ENCODE results near the gene SARDH.

SARDH gene, protein sequence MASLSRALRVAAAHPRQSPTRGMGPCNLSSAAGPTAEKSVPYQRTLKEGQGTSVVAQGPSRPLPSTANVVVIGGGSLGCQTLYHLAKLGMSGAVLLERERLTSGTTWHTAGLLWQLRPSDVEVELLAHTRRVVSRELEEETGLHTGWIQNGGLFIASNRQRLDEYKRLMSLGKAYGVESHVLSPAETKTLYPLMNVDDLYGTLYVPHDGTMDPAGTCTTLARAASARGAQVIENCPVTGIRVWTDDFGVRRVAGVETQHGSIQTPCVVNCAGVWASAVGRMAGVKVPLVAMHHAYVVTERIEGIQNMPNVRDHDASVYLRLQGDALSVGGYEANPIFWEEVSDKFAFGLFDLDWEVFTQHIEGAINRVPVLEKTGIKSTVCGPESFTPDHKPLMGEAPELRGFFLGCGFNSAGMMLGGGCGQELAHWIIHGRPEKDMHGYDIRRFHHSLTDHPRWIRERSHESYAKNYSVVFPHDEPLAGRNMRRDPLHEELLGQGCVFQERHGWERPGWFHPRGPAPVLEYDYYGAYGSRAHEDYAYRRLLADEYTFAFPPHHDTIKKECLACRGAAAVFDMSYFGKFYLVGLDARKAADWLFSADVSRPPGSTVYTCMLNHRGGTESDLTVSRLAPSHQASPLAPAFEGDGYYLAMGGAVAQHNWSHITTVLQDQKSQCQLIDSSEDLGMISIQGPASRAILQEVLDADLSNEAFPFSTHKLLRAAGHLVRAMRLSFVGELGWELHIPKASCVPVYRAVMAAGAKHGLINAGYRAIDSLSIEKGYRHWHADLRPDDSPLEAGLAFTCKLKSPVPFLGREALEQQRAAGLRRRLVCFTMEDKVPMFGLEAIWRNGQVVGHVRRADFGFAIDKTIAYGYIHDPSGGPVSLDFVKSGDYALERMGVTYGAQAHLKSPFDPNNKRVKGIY

DNA sequence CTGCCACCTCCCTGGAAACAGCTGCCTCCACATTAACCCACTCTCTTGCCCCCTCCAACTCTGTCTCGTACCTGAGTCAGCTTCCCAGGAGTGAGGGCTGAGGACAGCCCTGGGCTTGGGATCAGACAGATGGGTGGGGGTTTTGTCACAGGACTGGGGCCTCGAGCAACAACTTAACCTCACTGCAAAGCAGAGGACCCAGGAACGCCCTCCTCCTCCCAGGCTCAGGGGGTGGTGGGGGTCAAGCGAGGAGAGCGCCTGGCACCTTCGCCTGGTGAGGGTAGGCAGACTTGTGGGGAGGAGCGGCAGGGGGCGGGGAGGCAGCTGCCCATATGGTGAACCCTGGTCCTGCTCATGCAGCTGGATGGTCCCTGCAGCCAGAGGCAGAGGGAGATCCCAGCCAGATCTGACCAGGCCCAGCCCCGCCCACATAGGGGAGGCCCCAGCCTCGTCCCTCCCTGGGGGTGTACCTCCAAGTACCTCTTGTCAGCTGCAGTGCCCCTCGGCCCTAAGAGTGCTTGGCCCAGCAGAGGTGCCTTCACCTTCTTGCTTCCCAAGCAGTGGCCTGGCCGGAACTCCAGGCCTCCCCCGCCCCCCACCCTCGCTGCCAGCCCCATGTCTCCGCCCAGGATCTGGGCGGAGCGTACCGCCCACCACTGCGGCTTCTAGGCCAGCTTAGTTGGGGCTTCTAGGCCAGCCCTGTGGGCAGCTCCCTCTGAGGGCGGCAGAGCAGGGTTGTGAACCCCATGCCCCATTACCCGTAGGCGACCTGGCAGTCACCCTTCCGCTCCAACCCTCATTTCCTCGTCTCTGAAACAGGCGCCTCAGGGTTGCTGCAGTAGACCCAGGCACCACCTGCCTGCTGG lies at the start of gene SARDH:
Gene SARDH, minus strand, starts transcription at position 579 of the 866 bp plus-strand sequence. CDS start 4,179 bp downstream, outside the sequence.
- peak in 1 of 3 donors; percentile 18 for DNase-seq (ENCODE audit: low read depth in 3 of 3, low spot score in 1 of 3)

DNA sequence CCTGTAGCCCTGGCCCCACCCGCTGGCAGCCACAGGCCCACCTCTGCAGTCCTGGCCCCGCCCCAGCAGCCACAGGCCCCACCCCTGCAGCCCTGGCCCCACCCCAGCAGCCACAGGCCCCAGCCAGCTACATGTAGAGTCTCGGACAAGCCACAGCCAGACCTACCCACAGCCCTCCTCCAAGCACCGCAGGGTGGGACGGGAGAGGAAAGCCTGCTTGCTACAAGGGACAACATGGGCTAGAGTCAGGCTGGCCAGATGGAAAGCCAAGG lies 49.5 kb upstream of the SARDH start:
- DNase-seq (ENCODE audit: low read depth in 3 of 3, low spot score in 1 of 3): no peak

DNA sequence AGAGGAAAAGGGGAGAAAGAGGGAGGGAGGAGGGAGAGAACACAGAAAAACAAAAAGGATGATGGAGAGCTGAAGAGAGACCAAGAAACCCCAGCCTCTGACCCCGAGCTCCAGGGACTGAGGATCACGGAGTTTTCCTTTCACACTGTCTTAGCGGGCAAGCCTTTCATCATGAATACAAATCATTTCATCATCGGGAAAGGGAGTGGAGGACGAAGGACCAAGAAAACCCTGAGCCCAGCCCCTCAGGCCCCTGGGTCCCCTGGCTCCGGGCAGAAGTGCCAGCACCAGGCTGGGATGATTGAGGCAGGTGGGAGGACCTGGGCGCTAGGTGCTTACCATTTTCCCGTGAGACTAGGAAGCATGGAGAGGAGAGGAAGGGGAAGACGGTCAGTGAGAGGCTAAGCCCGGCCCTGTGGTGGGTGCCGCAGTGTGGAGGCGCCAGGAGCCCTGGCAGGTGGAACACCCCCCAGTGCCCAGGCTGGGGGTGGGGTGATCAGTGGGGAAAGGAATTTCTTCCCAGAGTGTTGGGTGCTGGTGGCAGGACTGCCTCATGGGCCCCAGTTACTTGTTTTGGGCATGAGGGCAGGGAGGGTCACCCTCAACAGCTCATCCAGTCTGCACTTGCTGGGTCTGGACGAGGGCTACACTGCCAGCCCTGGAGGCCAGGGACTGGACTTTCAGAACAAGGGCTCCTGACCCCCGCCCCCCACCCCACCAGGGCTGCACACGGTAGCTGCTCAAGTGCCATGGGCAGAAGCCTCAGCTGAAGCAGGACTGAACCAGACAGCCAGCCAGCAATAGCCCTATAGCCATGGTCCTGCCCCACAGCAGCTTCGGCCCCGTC lies 49.0 kb upstream of the SARDH start:
- no peak for DNase-seq (ENCODE audit: low read depth in 3 of 3, low spot score in 1 of 3)

DNA sequence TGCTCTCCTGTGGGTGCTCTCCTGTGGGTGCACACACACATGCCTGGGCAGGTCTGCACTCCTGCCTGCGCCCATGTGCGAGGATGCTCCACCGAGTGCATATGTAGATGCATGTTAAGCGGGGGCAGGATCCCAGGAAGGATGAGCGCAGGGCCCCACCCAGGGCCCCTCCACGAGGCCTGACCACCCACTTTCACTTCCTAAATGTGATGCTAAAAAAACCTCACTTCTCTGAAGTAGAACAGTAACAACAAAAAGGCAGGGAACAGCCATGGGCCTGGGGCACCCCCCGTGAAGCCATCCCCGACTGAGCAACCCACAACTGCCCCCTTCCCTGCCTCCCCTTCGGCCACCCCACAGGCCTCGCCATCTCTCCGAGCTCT lies 48.2 kb upstream of the SARDH start:
- DNase-seq (ENCODE audit: low read depth in 3 of 3, low spot score in 1 of 3): no peak

DNA sequence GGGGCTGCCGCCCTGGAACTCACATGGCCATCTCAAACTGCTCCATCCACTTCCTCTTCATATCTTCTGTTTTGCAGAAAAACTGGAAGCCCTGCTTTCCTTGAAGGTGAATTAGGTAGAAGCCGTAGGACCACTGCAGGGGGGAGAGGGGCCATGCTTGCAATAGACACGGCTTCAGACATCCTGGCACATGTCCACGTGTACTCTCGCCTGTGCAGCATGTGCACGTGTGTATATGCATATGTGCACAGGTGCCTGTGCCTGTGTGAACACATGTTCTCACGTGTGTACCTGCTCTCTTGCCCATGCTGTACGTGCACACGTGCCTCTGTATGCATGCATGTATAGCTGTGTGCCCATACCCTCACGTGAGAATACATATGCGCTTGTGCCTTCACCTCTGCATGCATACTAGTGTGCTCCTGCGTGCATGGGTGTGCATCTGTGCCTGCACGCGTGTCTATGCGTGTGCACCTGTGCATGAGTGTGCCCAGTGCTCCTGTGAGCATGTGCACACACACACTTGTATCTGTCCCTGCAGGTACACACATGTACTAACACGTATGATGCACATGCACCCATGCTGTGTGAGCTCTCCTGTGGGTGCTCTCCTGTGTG lies 47.7 kb upstream of the SARDH start:
- no peak for DNase-seq (ENCODE audit: low read depth in 3 of 3, low spot score in 1 of 3)

DNA sequence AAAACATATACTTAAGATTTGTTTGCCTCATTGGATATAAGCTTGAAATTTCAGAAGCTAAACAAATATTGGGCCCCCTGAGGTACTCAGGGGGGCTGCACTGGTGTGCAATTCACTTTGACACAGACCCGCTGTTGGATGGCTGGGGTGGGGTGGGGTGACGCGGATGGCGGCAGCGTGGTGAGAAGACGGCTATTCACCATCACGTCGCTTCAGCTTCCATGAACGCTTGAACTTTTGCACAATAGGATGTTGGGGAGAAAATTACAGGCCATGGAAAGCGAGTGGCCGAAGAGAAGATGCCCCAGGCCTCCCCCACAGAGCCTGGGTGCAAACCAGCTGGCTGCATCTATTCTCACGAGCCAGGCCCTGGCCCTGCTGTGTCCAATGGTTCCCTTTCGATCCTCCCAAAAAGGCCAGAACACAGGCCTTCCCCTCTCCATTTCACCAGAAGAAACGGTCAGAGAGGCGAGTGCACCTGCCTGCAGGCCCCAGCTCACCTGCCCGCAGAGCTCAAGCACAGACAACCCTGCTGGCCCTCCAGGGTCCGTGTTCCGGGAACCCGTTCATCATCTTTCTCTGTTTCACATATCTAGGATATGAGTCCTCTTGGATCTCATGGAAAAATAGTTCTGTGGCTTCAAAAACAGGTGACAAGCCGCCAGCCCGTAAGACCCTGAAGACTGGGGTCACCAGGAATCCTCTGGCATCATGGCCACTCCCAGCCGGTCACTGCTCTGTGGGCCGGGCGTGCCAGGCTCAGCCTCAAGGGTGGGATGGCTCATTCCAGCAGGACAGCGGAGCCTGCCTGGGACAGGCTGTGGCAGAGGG lies 46.8 kb upstream of the SARDH start:
- no peak for DNase-seq (ENCODE audit: low read depth in 3 of 3, low spot score in 1 of 3)

DNA sequence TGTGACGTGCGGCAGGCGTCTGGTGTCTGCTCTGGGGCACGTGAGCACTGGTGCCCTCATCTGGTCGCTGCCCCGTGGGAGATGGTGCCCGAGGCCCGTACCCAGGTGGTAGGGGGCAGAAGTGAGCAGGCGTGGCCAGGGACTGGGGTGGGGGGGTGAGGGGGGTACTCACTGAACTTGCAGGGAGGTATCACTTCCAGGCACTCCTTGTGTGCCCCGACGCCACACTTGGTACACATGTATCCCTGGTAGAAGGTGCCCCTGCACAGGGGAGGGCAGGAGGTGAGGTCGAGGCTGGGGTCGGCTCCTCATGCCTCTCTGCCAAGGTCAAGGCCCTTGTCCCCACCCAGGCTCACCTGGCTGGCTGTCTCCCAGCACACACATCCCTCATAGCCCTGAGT lies 45.2 kb upstream of the SARDH start:
- no peak for DNase-seq (ENCODE audit: low read depth in 3 of 3, low spot score in 1 of 3)

DNA sequence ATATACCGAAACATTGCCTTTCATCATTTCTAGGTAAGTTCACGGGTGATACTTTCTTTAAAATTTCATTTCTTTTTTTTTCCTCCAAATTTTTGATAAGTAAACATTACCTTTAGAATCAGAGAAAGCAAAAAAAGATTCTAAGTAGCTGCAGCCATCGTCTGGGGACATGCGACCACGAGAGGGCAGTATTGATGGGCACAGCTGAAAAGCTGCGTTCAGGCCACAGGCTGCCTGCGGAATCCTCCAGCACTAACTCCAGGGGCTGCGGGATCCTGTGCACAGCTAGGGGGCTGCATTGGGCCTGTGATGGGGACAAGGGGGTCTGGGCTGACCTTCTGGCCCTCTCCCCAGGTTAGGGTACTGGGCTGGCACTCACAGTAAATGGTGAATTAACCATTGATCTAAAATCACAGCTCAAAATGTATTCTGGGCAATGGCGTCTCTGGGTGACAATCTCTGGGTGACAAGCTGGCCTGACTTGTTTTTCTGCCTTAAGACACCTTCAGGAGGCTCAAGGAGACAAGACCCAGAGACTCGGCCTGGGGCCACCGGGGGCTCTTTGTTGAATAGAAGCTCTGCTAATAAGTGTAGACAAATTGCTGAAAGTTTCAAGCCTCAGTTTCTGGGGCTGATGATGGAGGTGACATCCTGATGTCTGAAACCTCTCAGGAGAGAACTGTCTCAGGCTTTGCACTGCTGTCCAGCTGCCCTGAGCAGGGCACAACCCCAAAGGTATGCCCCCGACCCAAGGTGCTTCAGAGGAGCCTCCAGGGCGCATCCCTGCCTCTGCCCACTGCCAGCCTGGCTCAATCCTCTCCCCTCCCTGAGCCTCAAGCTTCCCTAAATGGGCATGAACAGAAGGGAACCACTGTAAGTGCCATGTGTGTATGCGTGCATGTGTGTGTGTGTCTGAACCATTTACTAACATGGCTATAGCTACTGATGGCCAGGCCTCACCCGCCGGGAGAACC lies 44.3 kb upstream of the SARDH start:
- peak; percentile 21 to 45 (median 24) for DNase-seq (ENCODE audit: low read depth in 3 of 3, low spot score in 1 of 3)

DNA sequence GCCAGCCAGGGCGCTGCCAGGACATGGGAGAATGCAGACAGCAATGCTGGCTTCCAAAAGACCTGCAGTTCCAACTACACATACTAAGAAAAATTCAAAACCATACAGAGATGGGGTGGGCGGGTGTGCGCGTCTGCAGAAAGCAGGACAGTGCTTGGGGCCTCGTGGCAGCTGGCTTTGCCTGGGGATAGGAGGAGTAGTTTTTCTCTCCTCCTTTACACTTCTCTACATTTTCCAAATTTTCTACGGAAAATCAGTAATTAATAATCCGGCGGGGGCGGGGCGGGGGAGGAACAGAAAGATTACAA lies 43.6 kb upstream of the SARDH start:
- no peak for DNase-seq (ENCODE audit: low read depth in 3 of 3, low spot score in 1 of 3)

DNA sequence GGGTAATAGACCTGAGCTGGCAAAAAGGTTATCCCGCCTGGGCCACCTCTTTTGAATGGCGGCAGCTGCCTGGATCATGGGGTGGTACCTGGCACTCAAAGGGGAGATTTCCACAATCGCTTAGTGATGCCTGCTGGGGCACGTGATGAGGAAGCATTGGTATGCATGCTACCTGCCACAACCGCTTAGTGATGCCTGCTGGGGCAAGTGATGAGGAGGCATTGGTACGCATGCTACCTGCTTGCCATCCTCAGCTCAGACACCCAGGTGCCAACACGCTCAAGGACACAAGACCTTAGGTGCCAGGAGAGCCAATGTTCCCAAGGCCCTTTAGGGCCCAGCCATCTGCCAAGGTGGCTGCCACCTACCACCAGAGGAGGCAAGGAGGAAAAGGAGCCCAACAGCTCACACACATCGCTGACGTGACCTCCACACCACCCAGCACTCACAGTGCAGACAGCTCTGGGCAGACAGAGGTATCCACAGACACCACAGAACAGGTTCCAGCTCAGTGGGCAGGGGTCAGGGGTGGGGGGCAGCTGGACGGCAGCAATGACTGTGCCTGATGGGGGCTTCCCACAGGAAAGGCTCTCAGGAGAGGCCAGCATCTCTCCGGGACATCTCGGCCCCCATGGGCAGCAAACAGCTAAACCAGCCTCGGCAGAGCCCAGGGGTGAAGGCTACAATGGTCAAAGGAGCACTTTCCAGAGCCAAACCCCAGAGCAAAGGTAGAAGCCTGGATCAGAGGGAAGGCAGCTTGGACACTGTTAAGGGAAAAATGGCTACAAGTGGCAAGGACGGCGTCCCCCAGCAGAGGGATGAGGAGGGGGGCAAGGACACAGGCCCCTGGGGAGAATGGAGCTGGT lies 43.0 kb upstream of the SARDH start:
- no peak for DNase-seq (ENCODE audit: low read depth in 3 of 3, low spot score in 1 of 3)

DNA sequence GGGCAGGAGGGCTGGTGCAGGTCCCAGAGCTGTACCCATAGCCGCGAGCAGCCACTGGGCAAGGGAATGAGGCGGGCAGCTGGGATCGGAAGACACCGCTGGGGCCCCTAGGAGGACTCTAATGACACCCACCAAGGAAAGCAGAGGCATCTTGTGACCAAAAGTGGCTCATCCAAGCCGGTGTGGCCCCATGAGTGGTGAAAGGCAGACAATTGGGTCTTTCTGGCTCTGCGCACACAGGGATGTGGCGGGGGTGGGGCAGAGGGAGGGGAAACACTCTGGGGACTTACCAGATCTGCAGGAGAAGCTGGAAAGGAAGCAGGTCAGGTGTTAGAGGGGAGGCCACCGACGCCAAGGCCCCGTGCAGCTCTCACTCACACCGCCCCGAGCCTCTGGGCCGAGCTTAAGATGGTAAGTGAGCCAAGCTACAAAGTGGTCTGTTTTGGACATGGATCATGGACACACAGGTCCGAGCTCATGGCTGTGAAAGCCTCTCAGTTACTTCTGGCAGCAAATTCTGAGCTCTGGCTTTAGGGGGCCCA lies 42.3 kb upstream of the SARDH start:
- no peak for DNase-seq (ENCODE audit: low read depth in 3 of 3, low spot score in 1 of 3)

DNA sequence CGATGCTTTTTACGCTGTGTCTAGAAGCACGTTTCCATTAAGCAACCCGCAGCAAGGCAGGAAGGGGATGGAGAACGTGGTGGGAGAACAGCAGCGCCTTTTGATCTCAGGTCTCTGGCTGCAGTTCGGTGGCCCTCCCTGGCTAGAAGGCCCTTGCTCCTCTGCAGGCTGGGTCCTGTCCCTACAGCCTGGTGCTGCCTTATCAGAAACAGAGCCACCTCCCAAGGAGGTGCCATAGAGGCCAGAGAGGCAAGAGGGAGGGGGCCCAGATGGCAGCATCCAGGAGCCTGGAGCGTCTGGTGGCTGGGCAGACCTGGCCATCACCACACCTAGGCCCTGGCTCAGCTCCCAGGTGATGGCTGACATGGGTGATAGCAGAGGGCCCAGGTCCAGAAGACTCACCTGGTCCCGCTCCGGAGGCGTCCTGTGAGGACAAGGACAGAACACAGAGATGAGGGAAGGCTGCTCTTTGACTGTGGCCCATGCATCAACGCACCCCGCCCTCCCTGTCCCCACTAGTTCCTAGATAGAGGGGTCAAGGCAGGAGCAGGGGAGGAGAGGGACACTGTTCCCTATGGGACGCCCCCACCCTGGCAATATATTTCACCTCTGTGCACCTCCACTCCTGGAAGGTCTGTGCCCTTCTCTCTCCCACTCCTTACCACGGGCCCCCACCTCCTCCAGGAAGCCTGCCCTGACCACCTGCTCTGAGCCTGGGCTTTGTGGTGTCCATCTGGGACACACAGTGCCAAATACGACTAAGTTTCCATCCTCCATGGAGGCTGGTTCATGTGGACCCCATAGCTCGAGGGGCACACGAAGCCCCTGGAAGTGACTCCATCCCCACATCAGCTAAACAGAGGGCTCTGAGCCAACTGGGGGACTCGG lies 41.6 kb upstream of the SARDH start:
- DNase-seq (ENCODE audit: low read depth in 3 of 3, low spot score in 1 of 3): no peak

DNA sequence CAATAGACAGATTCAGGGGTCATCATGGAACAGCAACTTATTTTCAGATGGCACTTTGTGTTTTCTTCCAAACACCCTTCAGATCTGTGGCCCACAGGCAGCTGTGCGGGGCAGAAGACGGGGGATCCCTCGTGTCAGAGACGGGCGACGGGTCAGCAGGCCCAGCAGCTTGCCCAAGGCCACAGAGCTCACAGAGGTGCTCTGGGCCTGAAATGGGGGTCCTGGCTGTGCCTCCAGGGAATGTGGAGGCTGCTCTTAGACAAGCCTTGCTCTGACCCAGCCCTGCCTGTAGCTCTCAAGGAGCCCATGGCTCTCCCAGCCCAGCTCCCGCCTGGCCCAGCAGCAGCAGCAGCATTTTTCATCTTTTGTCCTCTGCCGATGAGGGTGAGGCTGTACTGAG lies 40.9 kb upstream of the SARDH start:
- no peak for DNase-seq (ENCODE audit: low read depth in 3 of 3, low spot score in 1 of 3)

DNA sequence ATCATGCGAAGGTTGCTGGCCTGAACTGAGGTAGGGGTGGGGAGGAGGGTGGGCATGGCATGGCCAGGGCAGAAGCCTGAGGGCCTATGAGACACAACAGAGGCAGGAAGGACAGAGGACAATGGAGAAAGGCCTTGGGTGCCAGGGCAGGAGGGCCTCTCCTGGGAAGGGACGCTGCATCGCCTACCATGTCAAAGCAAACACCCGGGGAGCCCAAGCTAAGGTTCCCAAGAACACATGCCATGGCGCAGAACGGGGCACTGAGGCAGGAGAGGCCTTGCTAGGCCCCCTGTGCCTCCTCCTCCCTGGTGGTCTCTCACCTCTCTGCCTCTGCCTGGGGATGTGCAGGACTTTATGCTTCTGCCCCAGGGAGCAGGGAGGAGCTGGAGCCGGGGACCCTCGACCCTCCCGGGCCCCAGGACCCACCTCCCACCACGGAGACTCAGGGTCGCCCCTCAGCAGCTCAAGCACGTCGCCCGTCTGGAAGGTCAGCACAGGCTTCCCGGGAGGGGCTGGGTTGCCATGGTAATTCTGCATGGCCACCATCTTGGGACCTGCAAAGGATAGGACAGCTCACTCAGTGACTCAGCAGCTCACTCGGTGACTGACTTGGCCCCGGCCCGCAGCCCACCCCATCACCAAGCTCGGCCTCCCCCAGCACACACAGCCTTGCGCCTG lies 40.3 kb upstream of the SARDH start:
- DNase-seq (ENCODE audit: low read depth in 3 of 3, low spot score in 1 of 3): no peak

DNA sequence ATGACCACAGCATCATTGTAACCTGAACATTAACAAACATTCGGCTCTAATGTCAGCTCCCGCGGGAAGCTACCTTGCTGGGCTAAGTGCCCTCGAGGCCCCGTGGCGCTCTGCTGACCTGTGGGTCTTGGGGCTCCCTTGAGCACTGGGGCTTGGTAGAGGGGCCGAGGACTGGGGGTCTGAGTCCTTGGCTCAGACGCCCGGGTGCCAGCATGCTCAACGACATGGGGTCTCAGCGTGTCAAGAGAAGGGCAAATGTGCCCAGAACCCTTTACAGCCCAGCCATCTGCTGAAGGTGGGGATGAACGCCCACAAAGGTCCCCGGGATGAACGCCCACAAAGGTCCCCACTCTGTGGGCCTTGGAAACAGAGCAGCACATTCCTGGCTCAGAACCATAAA lies 39.7 kb upstream of the SARDH start:
- DNase-seq (ENCODE audit: low read depth in 3 of 3, low spot score in 1 of 3): no peak
